BE2C (cell line): ENCODE results near the gene INHBB.

Experiments
- DNase-seq: peaks from one replicate; pipeline ENCODE4 v3.0.0-alpha.2; 2020
- H3K27me3 ChIP-seq: fragments of 250-450 bp; sonication (Bioruptor Pico); 2 replicates; pipeline ENCODE4 v1.5.1; 2020; ENCODE audit warnings: mild to moderate bottlenecking
- H3K36me3 ChIP-seq: fragments of 250-450 bp; sonication (Bioruptor Pico); 2 replicates; pipeline ENCODE4 v1.5.1; 2020; ENCODE audit warnings: mild to moderate bottlenecking
- H3K4me1 ChIP-seq: fragments of 250-450 bp; sonication (Bioruptor Pico); 2 replicates; pipeline ENCODE4 v1.5.1; 2020
- H3K4me3 ChIP-seq: 2 replicates; pipeline ENCODE4 v1.5.1; 2011; ENCODE audit warnings: low read depth, low read length
- H3K9me3 ChIP-seq: fragments of 250-450 bp; sonication (Bioruptor Pico); 2 replicates; pipeline ENCODE4 v1.5.1; 2020
- TF ChIP-seq, protein P1 (sequence below): IDR thresholded peaks from 2 replicates; pipeline ENCODE4 v1.5.1; 2012; ENCODE audit warnings: mild to moderate bottlenecking, low read depth, low read length

Gene INHBB

DNA sequence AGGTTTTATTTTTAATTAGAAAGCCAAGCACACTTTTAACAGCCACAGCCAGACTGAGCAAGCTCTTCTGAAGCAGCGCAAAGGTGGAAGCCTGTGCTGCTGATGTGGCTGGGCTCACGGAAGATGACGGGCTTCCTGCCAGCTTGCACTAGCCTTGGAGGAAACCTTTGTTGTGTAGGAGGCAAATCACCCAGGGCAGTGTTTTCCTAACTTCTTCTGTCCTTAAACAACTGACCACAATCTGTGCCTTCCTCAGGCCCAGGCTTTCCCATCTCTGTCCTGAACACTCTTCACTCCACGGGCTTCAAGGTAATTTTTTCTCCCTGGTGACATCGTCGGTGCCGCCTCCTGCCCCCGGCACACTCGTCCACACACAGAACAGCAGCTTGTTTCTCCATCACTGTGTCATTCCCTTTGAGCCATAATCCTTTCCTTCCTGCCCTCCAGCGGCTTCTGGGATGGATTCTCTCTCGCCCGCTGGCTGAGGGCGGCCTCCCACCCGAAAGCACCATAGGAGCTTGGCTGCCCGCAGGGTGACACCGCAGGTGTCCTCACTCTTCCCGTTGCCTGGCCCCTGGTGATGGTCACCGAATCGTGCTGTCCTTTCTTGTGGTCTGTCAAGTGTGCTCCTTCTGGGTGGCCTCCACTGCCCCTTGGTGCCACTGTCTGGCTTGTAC lies 31.1 kb upstream of the INHBB start:
- no peaks in the 10 kb centered on the region for H3K36me3 ChIP-seq

DNA sequence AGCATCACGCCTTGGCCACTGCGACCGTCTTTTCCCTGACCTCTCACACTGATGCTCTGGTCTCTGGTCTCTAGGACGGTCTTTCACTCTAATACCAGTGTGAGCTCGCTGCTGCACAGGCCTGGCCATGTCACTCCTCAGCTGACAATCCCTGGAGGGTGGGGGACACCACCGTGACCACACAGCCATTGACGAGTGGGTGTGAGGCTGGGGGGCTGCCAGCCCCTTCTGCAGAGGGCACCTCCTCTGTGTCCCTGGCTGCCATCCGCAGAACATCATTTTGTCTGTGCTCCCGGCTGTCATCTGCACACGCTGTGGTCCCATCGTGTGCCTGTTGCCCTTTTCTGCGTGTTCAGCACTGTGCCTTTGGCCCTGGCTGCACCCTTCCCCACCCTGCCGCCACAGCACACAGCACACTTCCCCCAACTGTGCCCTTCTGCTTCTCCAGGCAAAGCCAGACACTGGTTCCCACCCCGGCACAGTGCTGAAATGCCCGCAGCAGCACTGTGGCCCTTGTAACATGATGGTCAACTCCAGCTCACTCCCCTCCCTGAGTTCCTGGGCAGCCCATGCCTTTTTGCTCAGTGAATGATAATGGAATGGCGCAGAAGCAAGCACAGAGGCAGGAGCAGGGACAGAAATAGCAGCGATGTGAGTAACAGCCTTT lies 30.4 kb upstream of the INHBB start:
- TF ChIP-seq, protein P1, sequence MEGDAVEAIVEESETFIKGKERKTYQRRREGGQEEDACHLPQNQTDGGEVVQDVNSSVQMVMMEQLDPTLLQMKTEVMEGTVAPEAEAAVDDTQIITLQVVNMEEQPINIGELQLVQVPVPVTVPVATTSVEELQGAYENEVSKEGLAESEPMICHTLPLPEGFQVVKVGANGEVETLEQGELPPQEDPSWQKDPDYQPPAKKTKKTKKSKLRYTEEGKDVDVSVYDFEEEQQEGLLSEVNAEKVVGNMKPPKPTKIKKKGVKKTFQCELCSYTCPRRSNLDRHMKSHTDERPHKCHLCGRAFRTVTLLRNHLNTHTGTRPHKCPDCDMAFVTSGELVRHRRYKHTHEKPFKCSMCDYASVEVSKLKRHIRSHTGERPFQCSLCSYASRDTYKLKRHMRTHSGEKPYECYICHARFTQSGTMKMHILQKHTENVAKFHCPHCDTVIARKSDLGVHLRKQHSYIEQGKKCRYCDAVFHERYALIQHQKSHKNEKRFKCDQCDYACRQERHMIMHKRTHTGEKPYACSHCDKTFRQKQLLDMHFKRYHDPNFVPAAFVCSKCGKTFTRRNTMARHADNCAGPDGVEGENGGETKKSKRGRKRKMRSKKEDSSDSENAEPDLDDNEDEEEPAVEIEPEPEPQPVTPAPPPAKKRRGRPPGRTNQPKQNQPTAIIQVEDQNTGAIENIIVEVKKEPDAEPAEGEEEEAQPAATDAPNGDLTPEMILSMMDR, result no peak
- Histone ChIP-seq H3K9me3 (no peaks in the 10 kb centered on the region), H3K36me3 (no peaks in the 10 kb centered on the region), H3K27me3 (no peaks in the 10 kb centered on the region), H3K4me3 (no peak overlapping the region), H3K4me1 (no peaks in the 10 kb centered on the region)
- no peak for DNase-seq

More for the DNA sequence above, 31.1 kb upstream of the INHBB start:
- Histone ChIP-seq H3K4me3 (no peak overlapping the region), H3K9me3 (no peaks in the 10 kb centered on the region), H3K4me1 (no peaks in the 10 kb centered on the region), H3K27me3 (no peaks in the 10 kb centered on the region)
- TF ChIP-seq, protein P1, result no peak
- no peak for DNase-seq

DNA sequence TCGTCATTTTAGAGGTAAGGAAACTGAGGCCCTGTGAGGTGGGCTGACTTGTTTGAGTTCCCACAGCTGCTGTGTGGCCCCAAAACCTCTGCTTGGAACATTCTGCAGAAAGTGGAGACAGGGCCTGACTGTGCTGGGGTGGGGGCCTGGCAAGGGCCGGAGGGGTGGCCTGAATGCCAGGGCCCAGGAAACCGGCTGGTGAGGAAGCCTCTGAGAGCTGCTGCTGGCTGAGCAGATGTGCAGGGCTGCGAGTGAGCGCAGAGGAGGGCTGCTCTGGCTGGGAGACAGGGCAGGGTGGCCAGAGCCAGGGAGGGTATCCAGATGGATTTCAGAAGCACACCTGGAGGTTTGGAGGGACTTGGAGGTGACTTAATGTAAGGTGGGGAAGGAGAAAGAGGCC lies 29.9 kb upstream of the INHBB start:
- no peaks in the 10 kb centered on the region for H3K9me3 ChIP-seq
- DNase-seq, result no peak
- no peaks in the 10 kb centered on the region for H3K36me3 ChIP-seq
- TF ChIP-seq, protein P1, result no peak
- no peaks in the 10 kb centered on the region for H3K27me3 ChIP-seq
- no peak overlapping the region for H3K4me3 ChIP-seq
- H3K4me1 ChIP-seq, result no peaks in the 10 kb centered on the region

DNA sequence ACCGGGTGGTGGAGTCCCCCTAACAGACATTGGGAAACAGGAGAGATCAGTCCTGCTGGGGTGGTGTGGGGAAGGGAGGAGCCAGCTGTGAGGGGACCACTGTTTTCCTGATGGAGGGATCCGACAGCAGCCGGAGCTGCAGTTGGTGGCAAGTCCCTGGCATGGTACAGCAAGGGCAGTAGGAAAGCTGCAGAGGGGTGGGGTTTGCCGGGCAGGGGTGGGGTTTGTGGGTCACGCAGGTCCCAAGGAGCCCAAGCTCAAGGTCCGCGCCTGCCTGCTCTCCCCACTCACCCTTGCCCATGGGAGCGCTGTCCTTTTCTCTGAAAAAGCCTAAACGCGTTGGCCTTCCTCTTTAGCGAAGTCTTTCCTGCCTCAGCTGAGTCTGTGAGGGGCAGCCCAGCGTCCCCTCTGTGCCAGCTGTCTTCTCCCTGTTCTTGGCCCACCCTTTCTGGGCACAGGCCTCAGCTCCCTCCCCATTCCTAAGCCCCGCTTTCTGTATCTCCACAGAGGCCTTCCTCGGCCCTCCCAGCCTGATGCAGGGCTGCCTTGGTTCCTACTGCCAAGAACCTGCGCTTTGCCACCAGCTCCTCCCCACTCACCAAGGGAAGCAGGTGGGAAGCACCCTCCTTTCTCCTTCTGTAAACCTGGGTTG lies 29.3 kb upstream of the INHBB start:
- no peaks in the 10 kb centered on the region for H3K36me3 ChIP-seq
- H3K4me3 ChIP-seq, result no peak overlapping the region
- DNase-seq, result no peak
- no peaks in the 10 kb centered on the region for H3K4me1 ChIP-seq
- no peaks in the 10 kb centered on the region for H3K27me3 ChIP-seq
- TF ChIP-seq, protein P1, result no peak
- H3K9me3 ChIP-seq, result no peaks in the 10 kb centered on the region

DNA sequence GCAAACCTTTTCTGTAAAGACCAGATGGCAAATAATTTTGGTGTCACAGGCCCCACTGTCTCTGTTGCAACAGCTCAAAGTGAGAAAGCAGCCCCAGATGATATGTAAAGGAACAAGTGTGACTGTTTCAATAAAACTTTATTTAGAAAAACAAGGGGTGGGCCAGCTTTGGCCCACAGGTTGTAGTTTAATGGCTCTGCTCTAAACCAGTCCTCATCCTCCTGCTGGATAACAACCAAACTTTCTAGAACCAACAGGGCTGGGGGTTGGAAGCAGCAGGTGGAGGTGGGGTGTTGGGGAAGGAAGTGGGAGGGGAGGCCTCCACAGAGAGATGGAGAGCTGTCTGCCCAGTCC lies 28.8 kb upstream of the INHBB start:
- Histone ChIP-seq H3K27me3 (no peaks in the 10 kb centered on the region), H3K36me3 (no peaks in the 10 kb centered on the region), H3K4me1 (no peaks in the 10 kb centered on the region), H3K4me3 (no peak overlapping the region), H3K9me3 (no peaks in the 10 kb centered on the region)
- TF ChIP-seq, protein P1, result no peak
- no peak for DNase-seq

DNA sequence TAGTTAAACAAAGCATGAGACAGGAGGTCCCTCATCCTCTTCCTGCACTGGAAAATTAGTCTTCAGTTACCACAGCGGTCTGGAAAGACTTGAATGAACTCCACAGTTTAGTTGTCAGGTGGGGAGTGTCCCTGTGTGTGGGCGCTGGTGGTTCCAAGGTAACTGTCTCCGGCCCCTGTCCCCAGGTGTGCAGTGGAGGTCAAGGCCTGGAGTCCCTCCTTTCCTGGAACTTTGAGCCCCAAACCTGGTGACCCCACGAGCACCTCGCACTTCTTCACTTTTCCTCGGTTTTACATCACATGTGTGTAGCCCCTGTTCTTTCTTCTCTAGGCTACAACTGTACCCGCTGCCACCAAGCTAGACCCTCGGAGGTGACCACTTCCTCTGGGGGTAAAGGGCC lies 28.0 kb upstream of the INHBB start:
- Histone ChIP-seq H3K9me3 (no peaks in the 10 kb centered on the region), H3K4me3 (no peak overlapping the region), H3K36me3 (no peaks in the 10 kb centered on the region), H3K4me1 (no peaks in the 10 kb centered on the region), H3K27me3 (no peaks in the 10 kb centered on the region)
- DNase-seq, result no peak
- TF ChIP-seq, protein P1, result no peak
